Measurements from ENCODE around the gene ARHGEF4.

DNA sequence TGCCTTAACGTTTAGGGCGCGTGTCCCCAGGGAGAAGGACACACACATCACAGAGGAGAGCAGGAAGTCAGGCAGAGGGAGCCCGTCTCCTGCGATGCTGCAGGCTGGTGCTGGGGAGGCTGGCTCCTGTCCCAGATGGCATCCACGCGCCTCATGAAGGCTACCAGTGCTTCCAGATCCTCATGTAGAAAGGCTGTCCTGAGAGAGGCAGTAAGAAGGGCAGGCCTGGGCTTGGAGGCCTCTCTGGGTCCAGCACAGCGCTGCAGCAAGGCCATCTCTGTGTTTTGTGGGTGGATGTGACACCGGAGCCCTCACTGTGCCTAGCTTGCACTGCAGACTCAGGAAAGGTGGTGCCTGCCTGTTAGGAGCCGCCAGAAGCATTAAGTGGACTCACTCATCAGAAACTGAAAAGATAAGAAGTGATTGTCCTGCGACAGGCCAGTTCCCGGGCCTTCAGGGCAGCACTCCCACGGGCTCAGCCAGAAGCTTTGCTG is 193.8 kb downstream of the ARHGEF4 start:
- TF ChIP-seq, protein P1, sequence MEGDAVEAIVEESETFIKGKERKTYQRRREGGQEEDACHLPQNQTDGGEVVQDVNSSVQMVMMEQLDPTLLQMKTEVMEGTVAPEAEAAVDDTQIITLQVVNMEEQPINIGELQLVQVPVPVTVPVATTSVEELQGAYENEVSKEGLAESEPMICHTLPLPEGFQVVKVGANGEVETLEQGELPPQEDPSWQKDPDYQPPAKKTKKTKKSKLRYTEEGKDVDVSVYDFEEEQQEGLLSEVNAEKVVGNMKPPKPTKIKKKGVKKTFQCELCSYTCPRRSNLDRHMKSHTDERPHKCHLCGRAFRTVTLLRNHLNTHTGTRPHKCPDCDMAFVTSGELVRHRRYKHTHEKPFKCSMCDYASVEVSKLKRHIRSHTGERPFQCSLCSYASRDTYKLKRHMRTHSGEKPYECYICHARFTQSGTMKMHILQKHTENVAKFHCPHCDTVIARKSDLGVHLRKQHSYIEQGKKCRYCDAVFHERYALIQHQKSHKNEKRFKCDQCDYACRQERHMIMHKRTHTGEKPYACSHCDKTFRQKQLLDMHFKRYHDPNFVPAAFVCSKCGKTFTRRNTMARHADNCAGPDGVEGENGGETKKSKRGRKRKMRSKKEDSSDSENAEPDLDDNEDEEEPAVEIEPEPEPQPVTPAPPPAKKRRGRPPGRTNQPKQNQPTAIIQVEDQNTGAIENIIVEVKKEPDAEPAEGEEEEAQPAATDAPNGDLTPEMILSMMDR (conservative IDR thresholded peaks at IDR 0.05; ENCODE audit: low read depth in 2 of 2), result no peak
- no peak for TF ChIP-seq POLR2AphosphoS5 (IDR thresholded peaks at IDR 0.05; ENCODE audit: low read depth)
- no peak for TF ChIP-seq EZH2phosphoT487 (IDR thresholded peaks at IDR 0.05; ENCODE audit: unreplicated experiment)

Measured in GM23338 (cell line).